ENCODE measurements around the gene ARRB2. TPM values are rescaled to one million over a fixed set of nuclear protein-coding genes. Genes with fewer than 3 reads are reported as not detected.

Gene ARRB2
- total RNA-seq, 1 donor from 2014 or later, result 10.3 TPM

DNA sequence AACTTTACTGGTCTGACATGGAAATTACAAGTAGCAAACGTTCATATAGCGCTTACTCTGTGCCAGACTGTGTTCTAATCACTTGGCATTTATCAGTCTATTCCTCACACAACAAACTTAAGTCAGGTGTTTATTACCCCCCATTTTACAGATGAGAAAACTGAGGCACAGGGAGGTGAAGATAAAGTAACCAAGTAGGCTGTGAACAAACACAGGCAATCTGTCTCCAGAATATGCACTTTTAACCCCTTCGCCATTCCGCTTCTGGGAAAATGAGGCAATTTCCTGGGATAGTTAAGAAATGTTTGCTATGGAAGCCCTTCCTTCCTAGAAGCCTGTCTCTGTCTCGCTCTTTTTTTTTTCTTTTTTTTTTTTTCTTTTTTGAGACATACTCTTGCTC, 41.5 kb downstream of the ARRB2 start:
- Histone ChIP-seq H3K79me2 (ENCODE audit: insufficient read depth, low read length) (no peaks in the 10 kb centered on the region), H3K9ac (ENCODE audit: low read length) (no peak overlapping the region), H2AFZ (ENCODE audit: low read depth, low read length) (no peak overlapping the region), H4K20me1 (ENCODE audit: insufficient read depth, low read length) (no peaks in the 10 kb centered on the region), H3K9me3 (ENCODE audit: insufficient read depth, low read depth, low read length) (no peaks in the 10 kb centered on the region), H3K4me2 (ENCODE audit: low read length) (no peak overlapping the region), H3K4me3 (ENCODE audit: insufficient read depth, low read depth, low read length) (no peak overlapping the region), H3K4me1 (ENCODE audit: insufficient read depth, low read length) (no peaks in the 10 kb centered on the region), H3K27ac (ENCODE audit: low read depth, low read length) (no peak overlapping the region), H3K36me3 (ENCODE audit: insufficient read depth, low read length) (no peaks in the 10 kb centered on the region), H3K27me3 (ENCODE audit: insufficient read depth, low read length) (peaks cover 27% of the 10 kb centered on the region)
- Mint-ChIP-seq H3K4me3 (ENCODE audit: unreplicated experiment) (no peak overlapping the region), H3K27me3 (ENCODE audit: low read depth, unreplicated experiment) (peaks cover 36% of the 10 kb centered on the region), H3K9me3 (ENCODE audit: unreplicated experiment) (no peaks in the 10 kb centered on the region), H3K4me1 (ENCODE audit: low read depth, unreplicated experiment) (no peaks in the 10 kb centered on the region), H3K27ac (ENCODE audit: unreplicated experiment) (no peak overlapping the region), H3K36me3 (ENCODE audit: low read depth, unreplicated experiment) (no peaks in the 10 kb centered on the region)
- DNase-seq (ENCODE audit: low read depth) (no peak), FAIRE-seq (no peak)
- TF ChIP-seq, protein P1, sequence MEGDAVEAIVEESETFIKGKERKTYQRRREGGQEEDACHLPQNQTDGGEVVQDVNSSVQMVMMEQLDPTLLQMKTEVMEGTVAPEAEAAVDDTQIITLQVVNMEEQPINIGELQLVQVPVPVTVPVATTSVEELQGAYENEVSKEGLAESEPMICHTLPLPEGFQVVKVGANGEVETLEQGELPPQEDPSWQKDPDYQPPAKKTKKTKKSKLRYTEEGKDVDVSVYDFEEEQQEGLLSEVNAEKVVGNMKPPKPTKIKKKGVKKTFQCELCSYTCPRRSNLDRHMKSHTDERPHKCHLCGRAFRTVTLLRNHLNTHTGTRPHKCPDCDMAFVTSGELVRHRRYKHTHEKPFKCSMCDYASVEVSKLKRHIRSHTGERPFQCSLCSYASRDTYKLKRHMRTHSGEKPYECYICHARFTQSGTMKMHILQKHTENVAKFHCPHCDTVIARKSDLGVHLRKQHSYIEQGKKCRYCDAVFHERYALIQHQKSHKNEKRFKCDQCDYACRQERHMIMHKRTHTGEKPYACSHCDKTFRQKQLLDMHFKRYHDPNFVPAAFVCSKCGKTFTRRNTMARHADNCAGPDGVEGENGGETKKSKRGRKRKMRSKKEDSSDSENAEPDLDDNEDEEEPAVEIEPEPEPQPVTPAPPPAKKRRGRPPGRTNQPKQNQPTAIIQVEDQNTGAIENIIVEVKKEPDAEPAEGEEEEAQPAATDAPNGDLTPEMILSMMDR (IDR thresholded peaks at IDR 0.05; ENCODE audit: insufficient read depth, low read depth, low read length), result no peak
- TF ChIP-seq EZH2 (IDR thresholded peaks at IDR 0.05; ENCODE audit: insufficient read depth, low read length), result no peak

DNA sequence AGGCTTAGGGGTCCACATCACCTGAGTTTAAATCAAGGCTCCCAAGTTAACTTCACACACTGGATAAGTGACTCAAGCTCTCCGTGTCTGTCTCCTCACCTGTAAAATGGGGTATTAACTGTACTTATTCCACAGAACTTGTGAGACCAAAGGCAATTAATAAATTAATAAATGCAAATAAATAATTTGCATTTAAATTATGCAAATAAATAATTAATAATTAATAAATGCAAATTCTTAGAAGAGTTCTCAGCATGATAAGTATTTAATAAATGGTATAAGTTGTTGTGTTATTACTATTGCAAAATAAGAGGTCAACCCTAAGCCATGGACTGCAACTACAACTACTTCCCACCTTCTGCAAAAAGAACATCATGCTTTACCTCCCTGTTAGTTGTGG, 43.0 kb downstream of the ARRB2 start:
- Histone ChIP-seq H2AFZ (ENCODE audit: low read depth, low read length) (no peak overlapping the region), H4K20me1 (ENCODE audit: insufficient read depth, low read length) (no peaks in the 10 kb centered on the region), H3K9me3 (ENCODE audit: insufficient read depth, low read depth, low read length) (no peaks in the 10 kb centered on the region), H3K4me2 (ENCODE audit: low read length) (no peak overlapping the region), H3K79me2 (ENCODE audit: insufficient read depth, low read length) (no peaks in the 10 kb centered on the region), H3K4me3 (ENCODE audit: insufficient read depth, low read depth, low read length) (no peak overlapping the region), H3K27ac (ENCODE audit: low read depth, low read length) (no peak overlapping the region), H3K4me1 (ENCODE audit: insufficient read depth, low read length) (no peaks in the 10 kb centered on the region), H3K27me3 (ENCODE audit: insufficient read depth, low read length) (peaks cover 23% of the 10 kb centered on the region), H3K9ac (ENCODE audit: low read length) (no peak overlapping the region), H3K36me3 (ENCODE audit: insufficient read depth, low read length) (no peaks in the 10 kb centered on the region)
- no peak for TF ChIP-seq EZH2 (IDR thresholded peaks at IDR 0.05; ENCODE audit: insufficient read depth, low read length)
- TF ChIP-seq, protein P1 (IDR thresholded peaks at IDR 0.05; ENCODE audit: insufficient read depth, low read depth, low read length), result no peak
- no peaks in the 10 kb centered on the region for H3K9me3 Mint-ChIP-seq (ENCODE audit: unreplicated experiment)
- peaks cover 32% of the 10 kb centered on the region for H3K27me3 Mint-ChIP-seq (ENCODE audit: low read depth, unreplicated experiment)
- H3K4me1 Mint-ChIP-seq (ENCODE audit: low read depth, unreplicated experiment), result no peaks in the 10 kb centered on the region
- H3K4me3 Mint-ChIP-seq (ENCODE audit: unreplicated experiment), result no peak overlapping the region
- no peak overlapping the region for H3K27ac Mint-ChIP-seq (ENCODE audit: unreplicated experiment)
- H3K36me3 Mint-ChIP-seq (ENCODE audit: low read depth, unreplicated experiment), result no peaks in the 10 kb centered on the region
- FAIRE-seq (no peak), DNase-seq (ENCODE audit: low read depth) (no peak)

DNA sequence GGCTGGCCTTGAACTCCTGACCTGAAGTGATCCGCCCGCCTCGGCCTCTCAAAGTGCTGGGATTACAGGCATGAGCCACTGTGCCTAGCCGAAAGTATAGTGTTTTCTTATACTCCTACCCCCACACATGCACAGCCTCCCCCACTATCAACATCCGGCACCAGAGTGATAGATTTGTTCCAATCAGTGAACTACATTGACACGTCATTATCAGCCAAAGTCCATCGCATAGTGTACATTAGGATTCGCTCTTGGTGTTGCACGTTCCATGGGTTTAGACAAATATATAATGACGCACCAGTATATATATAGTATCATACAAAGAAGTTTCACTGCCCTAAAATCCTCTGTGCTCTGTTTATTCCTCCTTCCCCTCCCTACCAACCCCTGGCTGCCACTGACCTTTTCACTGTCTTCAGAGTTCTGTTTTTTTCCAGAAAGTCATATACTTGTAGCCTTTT, 49.4 kb downstream of the ARRB2 start:
- no peak overlapping the region for H3K9ac ChIP-seq (ENCODE audit: low read length)
- DNase-seq (ENCODE audit: low read depth), result no peak
- H3K4me1 Mint-ChIP-seq (ENCODE audit: low read depth, unreplicated experiment), result no peaks in the 10 kb centered on the region
- H3K9me3 Mint-ChIP-seq (ENCODE audit: unreplicated experiment), result no peaks in the 10 kb centered on the region
- peaks cover 19% of the 10 kb centered on the region for H3K27me3 Mint-ChIP-seq (ENCODE audit: low read depth, unreplicated experiment)
- no peak overlapping the region for H2AFZ ChIP-seq (ENCODE audit: low read depth, low read length)
- H3K36me3 ChIP-seq (ENCODE audit: insufficient read depth, low read length), result no peaks in the 10 kb centered on the region
- no peaks in the 10 kb centered on the region for H3K4me1 ChIP-seq (ENCODE audit: insufficient read depth, low read length)
- no peak for FAIRE-seq
- no peak overlapping the region for H3K27ac Mint-ChIP-seq (ENCODE audit: unreplicated experiment)
- no peak overlapping the region for H3K27ac ChIP-seq (ENCODE audit: low read depth, low read length)
- H4K20me1 ChIP-seq (ENCODE audit: insufficient read depth, low read length), result no peaks in the 10 kb centered on the region
- H3K4me2 ChIP-seq (ENCODE audit: low read length), result no peak overlapping the region
- H3K4me3 Mint-ChIP-seq (ENCODE audit: unreplicated experiment), result no peak overlapping the region
- no peak overlapping the region for H3K4me3 ChIP-seq (ENCODE audit: insufficient read depth, low read depth, low read length)
- peaks cover 5% of the 10 kb centered on the region for H3K27me3 ChIP-seq (ENCODE audit: insufficient read depth, low read length)
- H3K79me2 ChIP-seq (ENCODE audit: insufficient read depth, low read length), result no peaks in the 10 kb centered on the region
- H3K36me3 Mint-ChIP-seq (ENCODE audit: low read depth, unreplicated experiment), result no peaks in the 10 kb centered on the region
- H3K9me3 ChIP-seq (ENCODE audit: insufficient read depth, low read depth, low read length), result no peaks in the 10 kb centered on the region
- TF ChIP-seq, protein P1 (IDR thresholded peaks at IDR 0.05; ENCODE audit: insufficient read depth, low read depth, low read length), result no peak
- TF ChIP-seq EZH2 (IDR thresholded peaks at IDR 0.05; ENCODE audit: insufficient read depth, low read length), result no peak
